Liver (tissue), 9 donors: ENCODE measurements around the gene ALDH16A1. TPM values are rescaled to one million over a fixed set of nuclear protein-coding genes. Genes with fewer than 3 reads are reported as not detected.

Source experiments
- DNase-seq: peaks from one replicate; pipeline ENCODE4 v3.0.0-alpha.2; 2017; ENCODE audit warnings: low spot score
- H3K27ac ChIP-seq, 2 donors: one replicate each; pipeline ENCODE4 v1.7.0; 2013; ENCODE audit warnings: inconsistent platforms in 2 of 2, low read length in 2 of 2, control low read depth in 1 of 2, low read depth in 1 of 2, mild to moderate bottlenecking in 1 of 2
- H3K27me3 ChIP-seq, 4 donors: one replicate each; pipeline versions ENCODE4 v1.6.1 to v1.7.0; 2013; ENCODE audit warnings: low read length in 3 of 4, inconsistent platforms in 1 of 4, mild to moderate bottlenecking in 1 of 4, moderate library complexity in 1 of 4; ENCODE audit not compliant: control insufficient read depth in 4 of 4, insufficient read depth in 4 of 4
- H3K36me3 ChIP-seq, 4 donors: one replicate each; pipeline versions ENCODE4 v1.6.1 to v1.7.0; 2013; ENCODE audit warnings: low read length in 3 of 4, mild to moderate bottlenecking in 3 of 4, low read depth in 1 of 4, moderate library complexity in 1 of 4; ENCODE audit not compliant: control insufficient read depth in 4 of 4, insufficient read depth in 3 of 4
- H3K4me1 ChIP-seq, 4 donors: one replicate each; pipeline versions ENCODE4 v1.6.1 to v1.7.0; 2013; ENCODE audit warnings: low read length in 3 of 4, mild to moderate bottlenecking in 3 of 4, moderate library complexity in 1 of 4; ENCODE audit not compliant: control insufficient read depth in 4 of 4, insufficient read depth in 4 of 4
- H3K4me3 ChIP-seq, 3 donors: one replicate each; pipeline versions ENCODE4 v1.6.1 to v1.7.0; 2013; ENCODE audit warnings: low read length in 3 of 3, control low read depth in 1 of 3, low read depth in 1 of 3, mild to moderate bottlenecking in 1 of 3
- H3K9ac ChIP-seq, 2 donors: one replicate each; pipeline ENCODE4 v1.7.0; 2013; ENCODE audit warnings: low read length in 2 of 2, mild to moderate bottlenecking in 2 of 2, moderate library complexity in 2 of 2, control low read depth in 1 of 2, low read depth in 1 of 2
- H3K9me3 ChIP-seq, 4 donors: one replicate each; pipeline versions ENCODE4 v1.6.1 to v1.7.0; 2013; ENCODE audit warnings: low read length in 3 of 4; ENCODE audit not compliant: control insufficient read depth in 4 of 4
- EGR1 ChIP-seq, 2 donors: IDR thresholded peaks; 2 replicates each; pipeline ENCODE4 v1.6.1; 2016 to 2018; ENCODE audit warnings: antibody characterized with exemption in 2 of 2, low read depth in 2 of 2
- FOXA1 ChIP-seq: IDR thresholded peaks from 2 replicates; pipeline ENCODE4 v1.6.1; 2016; ENCODE audit warnings: antibody characterized with exemption
- FOXA2 ChIP-seq: IDR thresholded peaks from 2 replicates; pipeline ENCODE4 v1.6.1; 2016; ENCODE audit warnings: antibody characterized with exemption
- GABPA ChIP-seq, 2 donors: IDR thresholded peaks in 1 of 2; conservative IDR thresholded peaks in 1 of 2; 2 replicates each; pipeline ENCODE4 v1.6.1; 2016; ENCODE audit warnings: antibody characterized with exemption in 2 of 2, mild to moderate bottlenecking in 1 of 2, moderate library complexity in 1 of 2
- HNF4A ChIP-seq, 2 donors: conservative IDR thresholded peaks; 2 replicates each; pipeline ENCODE4 v1.6.1; 2016; ENCODE audit warnings: antibody characterized with exemption in 2 of 2, mild to moderate bottlenecking in 2 of 2
- HNF4G ChIP-seq: IDR thresholded peaks from 2 replicates; pipeline ENCODE4 v1.6.1; 2016; ENCODE audit warnings: antibody characterized with exemption
- JUND ChIP-seq, 2 donors: IDR thresholded peaks; 2 replicates each; pipeline ENCODE4 v1.6.1; 2016; ENCODE audit warnings: antibody characterized with exemption in 2 of 2
- NR2F2 ChIP-seq: IDR thresholded peaks from 2 replicates; pipeline ENCODE4 v1.6.1; 2016; ENCODE audit warnings: antibody characterized with exemption
- RAD21 ChIP-seq, 2 donors: IDR thresholded peaks; 2 replicates each; pipeline ENCODE4 v1.6.1; 2016; ENCODE audit warnings: antibody characterized with exemption in 2 of 2, mild to moderate bottlenecking in 2 of 2
- RXRA ChIP-seq, 2 donors: IDR thresholded peaks; 2 replicates each; pipeline ENCODE4 v1.6.1; 2017 to 2018; ENCODE audit warnings: antibody characterized with exemption in 2 of 2, mild to moderate bottlenecking in 1 of 2
- SP1 ChIP-seq: IDR thresholded peaks from 2 replicates; pipeline ENCODE4 v1.6.1; 2018; ENCODE audit warnings: antibody characterized with exemption, mild to moderate bottlenecking
- TAF1 ChIP-seq: conservative IDR thresholded peaks from 2 replicates; pipeline ENCODE4 v1.6.1; 2016; ENCODE audit warnings: antibody characterized with exemption, mild to moderate bottlenecking
- YY1 ChIP-seq: IDR thresholded peaks from 2 replicates; pipeline ENCODE4 v1.6.1; 2016; ENCODE audit warnings: antibody characterized with exemption, mild to moderate bottlenecking
- WGBS: extraction: QIAGEN DNeasy Blood & Tissue Kit; methylation state at CpG from one replicate; pipeline ENCODE4 v1.1.7; 2013; 5-methylcytosine and 5-hydroxymethylcytosine counted together
- polyA plus RNA-seq, 2 donors: library from polyadenylated mRNA; stranded (reverse) in 1 of 2; unstranded in 1 of 2; fragments of 200-250 nt in 1 of 2; fragments of >200 nt in 1 of 2; fragmentation: Nextera tagmentation in 1 of 2; extraction: Ambion mirVana in 1 of 2; gene quantifications; one replicate each; pipeline versions ENCODE4 v1.2.1 to v1.2.3, GENCODE V29; 2013 to 2015
- total RNA-seq, 2 donors: library from RNA; depleted of rRNA; stranded (reverse); fragments of >200 nt; gene quantifications; one replicate each; pipeline ENCODE4 v1.2.3, GENCODE V29; 2014
- TF ChIP-seq, protein P1 (sequence below): IDR thresholded peaks from 2 replicates; pipeline ENCODE4 v1.6.1; 2016; ENCODE audit warnings: antibody characterized with exemption, mild to moderate bottlenecking
- TF ChIP-seq, protein P2 (sequence below): IDR thresholded peaks from 2 replicates; pipeline ENCODE4 v1.6.1; 2016; ENCODE audit warnings: antibody characterized with exemption
- TF ChIP-seq, protein P3 (sequence below): IDR thresholded peaks from 2 replicates; pipeline ENCODE4 v1.6.1; 2016; ENCODE audit warnings: antibody characterized with exemption
- TF ChIP-seq, protein P4 (sequence below): fragments of 150-350 bp; IDR thresholded peaks from 2 replicates; pipeline ENCODE4 v1.5.1; 2017; ENCODE audit warnings: improper control_type of control experiment, low read depth, low read length; ENCODE audit not compliant: missing input control
- TF ChIP-seq, protein P5 (sequence below): IDR thresholded peaks from 2 replicates; pipeline ENCODE4 v1.6.1; 2016; ENCODE audit warnings: antibody characterized with exemption
- donor health status: healthy.
- donor health status: healthy.
- donor health status: healthy.
- donor health status: healthy.
- donor health status: healthy.

The ALDH16A1 gene
- total and polyA plus RNA-seq, 4 donors = 5.2 to 35.8 (median 21.5) TPM

DNA sequence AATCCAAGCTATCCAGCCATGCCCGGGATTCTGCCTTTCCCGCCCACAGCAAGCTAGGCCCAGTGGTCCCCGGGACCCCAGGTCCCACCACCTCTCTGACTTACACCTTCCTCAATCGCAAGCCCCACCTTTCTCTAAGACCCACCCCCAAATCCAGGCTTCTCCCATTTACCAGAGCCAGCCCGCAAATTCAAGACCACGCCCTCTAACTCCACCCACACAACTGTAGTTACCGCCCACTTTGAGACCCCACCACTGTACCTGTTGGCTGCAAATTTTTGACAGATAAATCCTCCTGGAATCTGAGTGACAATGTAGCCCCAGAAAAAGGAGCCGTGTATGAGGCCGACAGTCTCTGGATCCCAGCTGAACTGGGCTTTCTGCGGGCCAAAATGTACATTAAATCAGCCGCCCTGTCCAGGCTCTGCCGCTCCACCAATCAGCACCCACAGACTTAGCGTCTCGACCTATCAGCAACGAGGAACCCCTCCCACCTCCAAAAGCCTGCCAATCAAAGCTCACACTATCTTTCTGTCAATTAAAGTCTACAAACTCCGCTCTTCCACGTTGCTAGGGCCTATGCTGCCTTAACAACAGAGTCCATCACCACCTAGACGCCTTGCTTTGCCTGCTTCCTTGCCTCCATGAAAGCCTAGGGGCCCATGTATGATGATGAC lies 18.0 kb upstream of the ALDH16A1 start:
- 82% methylated on average over 18 of the region's 18 CpGs for WGBS
- Histone ChIP-seq H3K4me1 (no peaks in the 10 kb centered on the region), H3K9me3 (peaks cover 0 to 2% (median 0%) of the 10 kb centered on the region in 4 donors), H3K27ac (no peak overlapping the region), H3K27me3 (peaks cover 3 to 13% (median 7%) of the 10 kb centered on the region in 4 donors), H3K9ac (no peak overlapping the region), H3K36me3 (no peaks in the 10 kb centered on the region), H3K4me3 (no peak overlapping the region)
- DNase-seq = no peak
- TF ChIP-seq YY1 (no peak), FOXA1 (no peak), EGR1 (IDR thresholded peaks at IDR 0.05; ENCODE audit: low read depth in 2 of 2) (no peak), GABPA (IDR thresholded peaks at IDR 0.05 in 1 of 2, conservative IDR thresholded peaks at IDR 0.05 in 1 of 2) (no peak), NR2F2 (no peak), RAD21 (IDR thresholded peaks at IDR 0.05) (no peak), SP1 (no peak), JUND (IDR thresholded peaks at IDR 0.05) (no peak), HNF4A (conservative IDR thresholded peaks at IDR 0.05) (no peak), HNF4G (no peak), TAF1 (no peak), FOXA2 (no peak), RXRA (IDR thresholded peaks at IDR 0.05) (no peak)
- TF ChIP-seq, protein P1, sequence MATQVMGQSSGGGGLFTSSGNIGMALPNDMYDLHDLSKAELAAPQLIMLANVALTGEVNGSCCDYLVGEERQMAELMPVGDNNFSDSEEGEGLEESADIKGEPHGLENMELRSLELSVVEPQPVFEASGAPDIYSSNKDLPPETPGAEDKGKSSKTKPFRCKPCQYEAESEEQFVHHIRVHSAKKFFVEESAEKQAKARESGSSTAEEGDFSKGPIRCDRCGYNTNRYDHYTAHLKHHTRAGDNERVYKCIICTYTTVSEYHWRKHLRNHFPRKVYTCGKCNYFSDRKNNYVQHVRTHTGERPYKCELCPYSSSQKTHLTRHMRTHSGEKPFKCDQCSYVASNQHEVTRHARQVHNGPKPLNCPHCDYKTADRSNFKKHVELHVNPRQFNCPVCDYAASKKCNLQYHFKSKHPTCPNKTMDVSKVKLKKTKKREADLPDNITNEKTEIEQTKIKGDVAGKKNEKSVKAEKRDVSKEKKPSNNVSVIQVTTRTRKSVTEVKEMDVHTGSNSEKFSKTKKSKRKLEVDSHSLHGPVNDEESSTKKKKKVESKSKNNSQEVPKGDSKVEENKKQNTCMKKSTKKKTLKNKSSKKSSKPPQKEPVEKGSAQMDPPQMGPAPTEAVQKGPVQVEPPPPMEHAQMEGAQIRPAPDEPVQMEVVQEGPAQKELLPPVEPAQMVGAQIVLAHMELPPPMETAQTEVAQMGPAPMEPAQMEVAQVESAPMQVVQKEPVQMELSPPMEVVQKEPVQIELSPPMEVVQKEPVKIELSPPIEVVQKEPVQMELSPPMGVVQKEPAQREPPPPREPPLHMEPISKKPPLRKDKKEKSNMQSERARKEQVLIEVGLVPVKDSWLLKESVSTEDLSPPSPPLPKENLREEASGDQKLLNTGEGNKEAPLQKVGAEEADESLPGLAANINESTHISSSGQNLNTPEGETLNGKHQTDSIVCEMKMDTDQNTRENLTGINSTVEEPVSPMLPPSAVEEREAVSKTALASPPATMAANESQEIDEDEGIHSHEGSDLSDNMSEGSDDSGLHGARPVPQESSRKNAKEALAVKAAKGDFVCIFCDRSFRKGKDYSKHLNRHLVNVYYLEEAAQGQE = no peak
- TF ChIP-seq, protein P2, sequence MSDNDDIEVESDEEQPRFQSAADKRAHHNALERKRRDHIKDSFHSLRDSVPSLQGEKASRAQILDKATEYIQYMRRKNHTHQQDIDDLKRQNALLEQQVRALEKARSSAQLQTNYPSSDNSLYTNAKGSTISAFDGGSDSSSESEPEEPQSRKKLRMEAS = no peak
- TF ChIP-seq, protein P3, sequence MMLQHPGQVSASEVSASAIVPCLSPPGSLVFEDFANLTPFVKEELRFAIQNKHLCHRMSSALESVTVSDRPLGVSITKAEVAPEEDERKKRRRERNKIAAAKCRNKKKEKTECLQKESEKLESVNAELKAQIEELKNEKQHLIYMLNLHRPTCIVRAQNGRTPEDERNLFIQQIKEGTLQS = no peak
- TF ChIP-seq, protein P4, sequence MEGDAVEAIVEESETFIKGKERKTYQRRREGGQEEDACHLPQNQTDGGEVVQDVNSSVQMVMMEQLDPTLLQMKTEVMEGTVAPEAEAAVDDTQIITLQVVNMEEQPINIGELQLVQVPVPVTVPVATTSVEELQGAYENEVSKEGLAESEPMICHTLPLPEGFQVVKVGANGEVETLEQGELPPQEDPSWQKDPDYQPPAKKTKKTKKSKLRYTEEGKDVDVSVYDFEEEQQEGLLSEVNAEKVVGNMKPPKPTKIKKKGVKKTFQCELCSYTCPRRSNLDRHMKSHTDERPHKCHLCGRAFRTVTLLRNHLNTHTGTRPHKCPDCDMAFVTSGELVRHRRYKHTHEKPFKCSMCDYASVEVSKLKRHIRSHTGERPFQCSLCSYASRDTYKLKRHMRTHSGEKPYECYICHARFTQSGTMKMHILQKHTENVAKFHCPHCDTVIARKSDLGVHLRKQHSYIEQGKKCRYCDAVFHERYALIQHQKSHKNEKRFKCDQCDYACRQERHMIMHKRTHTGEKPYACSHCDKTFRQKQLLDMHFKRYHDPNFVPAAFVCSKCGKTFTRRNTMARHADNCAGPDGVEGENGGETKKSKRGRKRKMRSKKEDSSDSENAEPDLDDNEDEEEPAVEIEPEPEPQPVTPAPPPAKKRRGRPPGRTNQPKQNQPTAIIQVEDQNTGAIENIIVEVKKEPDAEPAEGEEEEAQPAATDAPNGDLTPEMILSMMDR = no peak
- TF ChIP-seq, protein P5, sequence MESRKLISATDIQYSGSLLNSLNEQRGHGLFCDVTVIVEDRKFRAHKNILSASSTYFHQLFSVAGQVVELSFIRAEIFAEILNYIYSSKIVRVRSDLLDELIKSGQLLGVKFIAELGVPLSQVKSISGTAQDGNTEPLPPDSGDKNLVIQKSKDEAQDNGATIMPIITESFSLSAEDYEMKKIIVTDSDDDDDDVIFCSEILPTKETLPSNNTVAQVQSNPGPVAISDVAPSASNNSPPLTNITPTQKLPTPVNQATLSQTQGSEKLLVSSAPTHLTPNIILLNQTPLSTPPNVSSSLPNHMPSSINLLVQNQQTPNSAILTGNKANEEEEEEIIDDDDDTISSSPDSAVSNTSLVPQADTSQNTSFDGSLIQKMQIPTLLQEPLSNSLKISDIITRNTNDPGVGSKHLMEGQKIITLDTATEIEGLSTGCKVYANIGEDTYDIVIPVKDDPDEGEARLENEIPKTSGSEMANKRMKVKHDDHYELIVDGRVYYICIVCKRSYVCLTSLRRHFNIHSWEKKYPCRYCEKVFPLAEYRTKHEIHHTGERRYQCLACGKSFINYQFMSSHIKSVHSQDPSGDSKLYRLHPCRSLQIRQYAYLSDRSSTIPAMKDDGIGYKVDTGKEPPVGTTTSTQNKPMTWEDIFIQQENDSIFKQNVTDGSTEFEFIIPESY = no peak
